ENCODE measurements around the gene MYOM3.
"Not testable (repeated sequence)": the region's sequence is repeated elsewhere in the genome, so short reads cannot be mapped to it uniquely, and the experiment has no call there.

Gene MYOM3

GRCh38 chr1:24043345-24044032 is 68.4 kb downstream of the MYOM3 start:
- Histone ChIP-seq H3K9ac (ENCODE audit: low read length) (no peak overlapping the region), H3K4me1 (ENCODE audit: insufficient read depth, low read length) (peaks cover 16% of the 10 kb centered on the region), H3K4me3 (ENCODE audit: low read depth in 1 of 2, low read length in 2 of 2) (no peak overlapping the region), H3K9me3 (ENCODE audit: low read length) (no peaks in the 10 kb centered on the region), H3K27ac (ENCODE audit: low read depth, low read length) (no peak overlapping the region), H3K27me3 (ENCODE audit: control insufficient read depth in 1 of 2, insufficient read depth in 2 of 2, low read length in 2 of 2) (no peaks in the 10 kb centered on the region), H3K36me3 (ENCODE audit: insufficient read depth, low read length) (no peaks in the 10 kb centered on the region)

DNA sequence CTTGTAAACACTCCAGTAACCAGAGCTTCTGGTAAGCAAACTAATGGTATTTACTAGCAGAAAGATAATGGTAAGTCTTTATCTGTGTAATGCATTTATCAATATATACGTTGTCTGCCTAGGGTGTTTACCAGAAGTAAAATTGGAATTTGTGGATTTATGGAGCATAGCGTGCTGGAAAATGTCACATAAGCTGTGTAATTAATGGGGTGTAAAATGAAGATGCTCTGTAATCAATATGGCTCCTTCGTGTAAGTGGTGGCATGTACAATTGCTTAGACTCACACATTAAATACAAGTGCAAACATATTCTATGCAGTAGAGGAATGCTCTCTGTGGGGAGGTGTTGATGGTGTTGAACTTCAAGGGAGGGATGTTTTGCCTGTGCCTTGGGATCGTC is 69.6 kb downstream of the MYOM3 start:
- H3K4me1 ChIP-seq (ENCODE audit: insufficient read depth, low read length), result peaks cover 16% of the 10 kb centered on the region
- H3K9me3 ChIP-seq (ENCODE audit: low read length), result no peaks in the 10 kb centered on the region
- H3K36me3 ChIP-seq (ENCODE audit: insufficient read depth, low read length), result no peaks in the 10 kb centered on the region
- no peak overlapping the region for H3K27ac ChIP-seq (ENCODE audit: low read depth, low read length)
- no peak overlapping the region for H3K4me3 ChIP-seq (ENCODE audit: low read depth in 1 of 2, low read length in 2 of 2)
- no peaks in the 10 kb centered on the region for H3K27me3 ChIP-seq (ENCODE audit: control insufficient read depth in 1 of 2, insufficient read depth in 2 of 2, low read length in 2 of 2)
- H3K9ac ChIP-seq (ENCODE audit: low read length), result no peak overlapping the region

DNA sequence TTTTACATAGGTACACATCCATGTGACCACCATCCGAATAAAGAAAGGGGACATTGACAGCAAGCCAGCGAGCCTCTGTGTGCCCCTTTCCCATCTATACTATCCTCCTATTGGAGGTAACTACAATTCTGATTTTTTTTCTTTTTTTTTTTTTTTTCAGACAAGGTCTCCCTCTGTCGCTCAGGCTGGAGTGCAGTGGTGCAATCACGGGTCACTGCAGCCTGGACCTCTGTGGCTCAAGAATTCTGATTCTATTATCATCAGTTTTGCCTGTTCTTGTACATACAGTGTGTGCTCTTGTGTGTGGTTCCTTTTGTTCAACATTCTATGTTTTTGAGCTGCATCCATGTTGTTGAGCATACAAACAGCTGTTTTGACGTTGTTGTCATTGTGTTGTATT is 75.8 kb downstream of the MYOM3 start:
- H3K27ac ChIP-seq (ENCODE audit: low read depth, low read length), result no peak overlapping the region
- H3K4me1 ChIP-seq (ENCODE audit: insufficient read depth, low read length), result no peaks in the 10 kb centered on the region
- no peaks in the 10 kb centered on the region for H3K36me3 ChIP-seq (ENCODE audit: insufficient read depth, low read length)
- no peak overlapping the region for H3K4me3 ChIP-seq (ENCODE audit: low read depth in 1 of 2, low read length in 2 of 2)
- no peak overlapping the region for H3K9ac ChIP-seq (ENCODE audit: low read length)
- H3K9me3 ChIP-seq (ENCODE audit: low read length), result no peaks in the 10 kb centered on the region
- H3K27me3 ChIP-seq (ENCODE audit: control insufficient read depth in 1 of 2, insufficient read depth in 2 of 2, low read length in 2 of 2), result no peaks in the 10 kb centered on the region

- peaks cover 1% of the 10 kb centered on the region for H3K4me1 ChIP-seq (ENCODE audit: insufficient read depth, low read length)
Measured at GRCh38 chr1:24032981-24033380, 79.0 kb downstream of the MYOM3 start.

DNA sequence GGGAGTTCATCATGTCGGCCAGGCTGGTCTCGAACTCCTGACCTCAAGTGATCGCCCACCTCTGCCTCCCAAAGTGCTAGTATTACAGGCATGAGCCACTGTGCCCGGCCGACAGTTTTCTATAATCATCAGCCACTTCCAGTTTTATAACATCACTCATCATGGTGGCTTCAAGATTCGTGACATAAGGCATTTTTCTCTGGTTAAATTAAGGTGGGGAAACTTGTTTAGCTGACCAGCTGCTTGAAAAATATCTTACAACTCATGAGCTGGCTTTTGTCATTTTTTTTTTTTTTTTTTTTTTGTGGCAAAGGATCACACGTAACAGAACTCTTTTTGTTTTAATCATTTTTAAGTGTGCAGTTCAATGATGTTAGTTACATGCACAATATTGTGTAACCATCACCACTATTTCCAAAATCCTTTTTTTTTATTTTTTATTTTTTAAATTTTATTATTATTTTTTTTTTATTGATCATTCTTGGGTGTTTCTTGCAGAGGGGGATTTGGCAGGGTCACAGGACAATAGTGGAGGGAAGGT is 80.9 kb downstream of the MYOM3 start:
- H3K36me3 ChIP-seq (ENCODE audit: insufficient read depth, low read length); H3K27me3 ChIP-seq (ENCODE audit: control insufficient read depth in 1 of 2, insufficient read depth in 2 of 2, low read length in 2 of 2); H3K9ac ChIP-seq (ENCODE audit: low read length); H3K9me3 ChIP-seq (ENCODE audit: low read length); H3K4me3 ChIP-seq (ENCODE audit: low read depth in 1 of 2, low read length in 2 of 2); H3K27ac ChIP-seq (ENCODE audit: low read depth, low read length); H3K4me1 ChIP-seq (ENCODE audit: insufficient read depth, low read length): not testable (repeated sequence)

More at GRCh38 chr1:24032981-24033380, 79.0 kb downstream of the MYOM3 start:
- Histone ChIP-seq H3K27me3 (ENCODE audit: control insufficient read depth in 1 of 2, insufficient read depth in 2 of 2, low read length in 2 of 2) (no peaks in the 10 kb centered on the region), H3K4me3 (ENCODE audit: low read depth in 1 of 2, low read length in 2 of 2) (no peak overlapping the region), H3K27ac (ENCODE audit: low read depth, low read length) (no peak overlapping the region), H3K9me3 (ENCODE audit: low read length) (no peaks in the 10 kb centered on the region), H3K9ac (ENCODE audit: low read length) (no peak overlapping the region), H3K36me3 (ENCODE audit: insufficient read depth, low read length) (no peaks in the 10 kb centered on the region)

DNA sequence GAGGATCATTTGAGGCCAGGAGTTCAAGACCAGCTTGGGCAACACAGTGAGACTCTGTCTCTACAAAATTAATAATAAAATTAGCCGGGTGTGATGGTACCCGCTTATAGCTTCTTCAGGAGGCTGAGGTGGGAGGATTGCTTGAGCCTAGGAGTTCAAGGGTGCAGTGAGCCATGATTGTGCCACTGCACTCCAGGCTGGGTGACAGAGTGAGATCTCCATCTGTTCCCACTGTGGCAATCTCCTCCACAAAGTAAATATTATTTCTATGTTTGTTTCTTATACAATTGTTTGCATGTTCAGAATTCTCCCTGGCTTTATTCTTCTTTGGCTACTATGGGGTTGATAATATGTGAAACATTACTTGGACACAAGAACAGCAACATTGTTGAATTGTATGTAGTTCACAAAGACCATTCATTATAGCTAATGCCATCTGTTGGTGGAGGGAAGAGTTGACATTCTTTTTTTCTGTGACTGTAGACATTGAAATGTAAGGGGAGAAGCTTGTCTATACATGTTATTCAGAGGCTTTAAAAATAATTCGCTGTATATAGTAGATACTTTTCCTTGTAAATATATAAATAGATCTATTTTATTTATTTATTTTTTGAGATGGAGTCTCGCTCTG is 84.0 kb downstream of the MYOM3 start:
- no peaks in the 10 kb centered on the region for H3K27me3 ChIP-seq (ENCODE audit: control insufficient read depth in 1 of 2, insufficient read depth in 2 of 2, low read length in 2 of 2)
- H3K4me3 ChIP-seq (ENCODE audit: low read depth in 1 of 2, low read length in 2 of 2), result no peak overlapping the region
- H3K36me3 ChIP-seq (ENCODE audit: insufficient read depth, low read length), result no peaks in the 10 kb centered on the region
- peaks cover 11% of the 10 kb centered on the region for H3K4me1 ChIP-seq (ENCODE audit: insufficient read depth, low read length)
- no peak overlapping the region for H3K9ac ChIP-seq (ENCODE audit: low read length)
- H3K9me3 ChIP-seq (ENCODE audit: low read length), result no peaks in the 10 kb centered on the region
- no peak overlapping the region for H3K27ac ChIP-seq (ENCODE audit: low read depth, low read length)

DNA sequence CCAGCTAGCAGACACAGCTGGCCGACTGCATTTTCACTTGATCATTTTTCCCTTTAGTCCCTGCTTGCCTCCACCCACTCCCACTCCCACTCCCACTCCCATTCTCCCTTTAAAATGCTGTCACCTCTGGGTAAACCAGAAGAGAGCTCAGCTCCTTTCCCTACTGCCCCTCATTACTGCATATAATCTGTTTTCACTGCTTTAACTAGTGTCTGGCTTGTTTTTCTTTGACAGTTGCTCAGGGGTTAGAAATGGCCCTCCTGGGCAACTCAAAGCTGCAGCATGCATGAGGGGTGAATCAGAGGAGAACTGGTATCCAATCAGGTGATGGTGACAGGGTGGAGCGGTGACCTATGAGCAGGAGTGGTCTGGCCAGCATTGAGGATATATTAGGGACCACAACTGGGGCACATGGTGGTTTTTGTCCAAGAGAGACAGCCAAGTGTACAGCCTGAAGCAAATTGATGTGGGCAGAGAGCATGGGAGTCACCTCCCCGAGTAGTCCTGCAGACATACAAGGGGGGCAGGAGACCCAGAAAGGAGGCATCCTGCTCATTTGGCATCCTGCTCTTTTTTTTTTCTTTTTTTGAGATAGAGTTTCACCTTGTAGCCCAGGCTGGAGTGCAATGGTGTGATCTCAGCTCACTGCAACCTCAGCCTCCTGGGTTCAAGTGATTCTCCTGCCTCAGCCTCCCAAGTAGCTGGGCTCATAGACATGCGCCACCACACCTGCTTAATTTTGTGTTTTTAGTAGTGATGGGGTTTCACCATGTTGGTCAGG is 89.2 kb downstream of the MYOM3 start:
- H3K4me1 ChIP-seq (ENCODE audit: insufficient read depth, low read length), result peaks cover 52% of the 10 kb centered on the region

GRCh38 chr1:24021403-24022266 is 90.3 kb downstream of the MYOM3 start:
- Histone ChIP-seq H3K9ac (ENCODE audit: low read length) (no peak overlapping the region), H3K4me3 (ENCODE audit: low read depth in 1 of 2, low read length in 2 of 2) (no peak overlapping the region), H3K27ac (ENCODE audit: low read depth, low read length) (no peak overlapping the region)

More for the DNA sequence above, 89.2 kb downstream of the MYOM3 start:
- H3K27ac ChIP-seq (ENCODE audit: low read depth, low read length), result no peak overlapping the region
- no peaks in the 10 kb centered on the region for H3K9me3 ChIP-seq (ENCODE audit: low read length)
- no peaks in the 10 kb centered on the region for H3K36me3 ChIP-seq (ENCODE audit: insufficient read depth, low read length)
- H3K4me3 ChIP-seq (ENCODE audit: low read depth in 1 of 2, low read length in 2 of 2), result no peak overlapping the region
- H3K9ac ChIP-seq (ENCODE audit: low read length), result no peak overlapping the region
- no peaks in the 10 kb centered on the region for H3K27me3 ChIP-seq (ENCODE audit: control insufficient read depth in 1 of 2, insufficient read depth in 2 of 2, low read length in 2 of 2)

GRCh38 chr1:24020470-24020869 is 91.5 kb downstream of the MYOM3 start:
- Histone ChIP-seq H3K9ac (ENCODE audit: low read length) (no peak overlapping the region), H3K36me3 (ENCODE audit: insufficient read depth, low read length) (no peaks in the 10 kb centered on the region), H3K27ac (ENCODE audit: low read depth, low read length) (peak overlapping the region; percentile 68), H3K4me3 (ENCODE audit: low read depth in 1 of 2, low read length in 2 of 2) (no peak overlapping the region), H3K9me3 (ENCODE audit: low read length) (no peaks in the 10 kb centered on the region), H3K27me3 (ENCODE audit: control insufficient read depth in 1 of 2, insufficient read depth in 2 of 2, low read length in 2 of 2) (no peaks in the 10 kb centered on the region), H3K4me1 (ENCODE audit: insufficient read depth, low read length) (peaks cover 69% of the 10 kb centered on the region)

More at GRCh38 chr1:24021403-24022266, 90.3 kb downstream of the MYOM3 start:
- Histone ChIP-seq H3K36me3 (ENCODE audit: insufficient read depth, low read length) (no peaks in the 10 kb centered on the region), H3K9me3 (ENCODE audit: low read length) (no peaks in the 10 kb centered on the region), H3K27me3 (ENCODE audit: control insufficient read depth in 1 of 2, insufficient read depth in 2 of 2, low read length in 2 of 2) (no peaks in the 10 kb centered on the region), H3K4me1 (ENCODE audit: insufficient read depth, low read length) (peaks cover 59% of the 10 kb centered on the region)

GRCh38 chr1:24020025-24020424 is 91.9 kb downstream of the MYOM3 start:
- H3K9me3 ChIP-seq (ENCODE audit: low read length), result no peaks in the 10 kb centered on the region
- H3K4me3 ChIP-seq (ENCODE audit: low read depth in 1 of 2, low read length in 2 of 2), result no peak overlapping the region
- peaks cover 72% of the 10 kb centered on the region for H3K4me1 ChIP-seq (ENCODE audit: insufficient read depth, low read length)
- H3K36me3 ChIP-seq (ENCODE audit: insufficient read depth, low read length), result no peaks in the 10 kb centered on the region
- H3K9ac ChIP-seq (ENCODE audit: low read length), result no peak overlapping the region
- H3K27ac ChIP-seq (ENCODE audit: low read depth, low read length), result peak overlapping the region; percentile 95
- H3K27me3 ChIP-seq (ENCODE audit: control insufficient read depth in 1 of 2, insufficient read depth in 2 of 2, low read length in 2 of 2), result no peaks in the 10 kb centered on the region

Measured in muscle layer of colon (tissue), 2 donors.